HG03097 (cell line): ENCODE results near the gene FOSL1.
A peak's percentile ranks its signal among the peaks of the same experiment; 100 is the strongest.
"Not testable (repeated sequence)": the region's sequence is repeated elsewhere in the genome, so short reads cannot be mapped to it uniquely, and the experiment has no call there.

Experiments
- ATAC-seq: cut with Tn5 transposase; IDR thresholded peaks from one replicate; pipeline ENCODE4 v1.9.1; 2021; ENCODE audit not compliant: unreplicated experiment, low FRiP score

FOSL1 gene

GRCh38 chr11:65897020-65897471 lies 3.1 kb downstream of the FOSL1 start:
- no peak for ATAC-seq

GRCh38 chr11:65896034-65896999 lies 3.9 kb downstream of the FOSL1 start:
- ATAC-seq: no peak

- no peak for ATAC-seq
Observed at GRCh38 chr11:65895482-65895981, 4.7 kb downstream of the FOSL1 start.

- no peak for ATAC-seq
Observed at GRCh38 chr11:65894034-65894591, 6.1 kb downstream of the FOSL1 start.

- no peak for ATAC-seq
Observed at GRCh38 chr11:65892661-65893317, 7.4 kb downstream of the FOSL1 start.

GRCh38 chr11:65892137-65892540 lies 8.0 kb downstream of the FOSL1 start:
- not testable (repeated sequence) for ATAC-seq

GRCh38 chr11:65891219-65892136 lies 8.7 kb downstream of the FOSL1 start:
- ATAC-seq: no peak

- peak; percentile 45 for ATAC-seq
Observed at GRCh38 chr11:65890324-65891218, 9.6 kb downstream of the FOSL1 start, which contains the start of gene CCDC85B. Gene CCDC85B, plus strand, starts transcription at chr11:65890673. Its CDS starts 111 bp downstream, at chr11:65890784.

GRCh38 chr11:65888163-65888814 lies 11.9 kb downstream of the FOSL1 start, which contains the start of gene FIBP:
Gene FIBP, minus strand, starts transcription at chr11:65888471. Its CDS starts 53 bp downstream, at chr11:65888418.
- ATAC-seq: peak; percentile 38

GRCh38 chr11:65887723-65888162 lies 12.4 kb downstream of the FOSL1 start:
- ATAC-seq: no peak

GRCh38 chr11:65886826-65887722 lies 13.1 kb downstream of the FOSL1 start:
- ATAC-seq: no peak

GRCh38 chr11:65885808-65886536 lies 14.2 kb downstream of the FOSL1 start:
- no peak for ATAC-seq

GRCh38 chr11:65885231-65885630 lies 15.0 kb downstream of the FOSL1 start:
- ATAC-seq: no peak

GRCh38 chr11:65884716-65885092 lies 15.5 kb downstream of the FOSL1 start:
- ATAC-seq: no peak

GRCh38 chr11:65883786-65884715 lies 16.1 kb downstream of the FOSL1 start:
- ATAC-seq: no peak
